Left renal pelvis (tissue), 4 donors: ENCODE data around the gene ZMYND10. TPM values are rescaled to one million over a fixed set of nuclear protein-coding genes. Genes with fewer than 3 reads are reported as not detected.

Experiments
- DNase-seq, 4 donors: peaks; one replicate each; pipeline ENCODE4 v3.0.0-alpha.2; 2013; ENCODE audit warnings: low read depth in 4 of 4, low spot score in 3 of 4
- polyA plus RNA-seq, 4 donors: library from polyadenylated mRNA; unstranded; fragments of 120-200 nt; gene quantifications; one replicate each; pipeline ENCODE4 v1.2.1, GENCODE V29; 2013; ENCODE audit not compliant: insufficient read length in 4 of 4

ZMYND10 gene
- polyA plus RNA-seq, 4 donors = 3.1 to 4.1 (median 3.3) TPM

DNA sequence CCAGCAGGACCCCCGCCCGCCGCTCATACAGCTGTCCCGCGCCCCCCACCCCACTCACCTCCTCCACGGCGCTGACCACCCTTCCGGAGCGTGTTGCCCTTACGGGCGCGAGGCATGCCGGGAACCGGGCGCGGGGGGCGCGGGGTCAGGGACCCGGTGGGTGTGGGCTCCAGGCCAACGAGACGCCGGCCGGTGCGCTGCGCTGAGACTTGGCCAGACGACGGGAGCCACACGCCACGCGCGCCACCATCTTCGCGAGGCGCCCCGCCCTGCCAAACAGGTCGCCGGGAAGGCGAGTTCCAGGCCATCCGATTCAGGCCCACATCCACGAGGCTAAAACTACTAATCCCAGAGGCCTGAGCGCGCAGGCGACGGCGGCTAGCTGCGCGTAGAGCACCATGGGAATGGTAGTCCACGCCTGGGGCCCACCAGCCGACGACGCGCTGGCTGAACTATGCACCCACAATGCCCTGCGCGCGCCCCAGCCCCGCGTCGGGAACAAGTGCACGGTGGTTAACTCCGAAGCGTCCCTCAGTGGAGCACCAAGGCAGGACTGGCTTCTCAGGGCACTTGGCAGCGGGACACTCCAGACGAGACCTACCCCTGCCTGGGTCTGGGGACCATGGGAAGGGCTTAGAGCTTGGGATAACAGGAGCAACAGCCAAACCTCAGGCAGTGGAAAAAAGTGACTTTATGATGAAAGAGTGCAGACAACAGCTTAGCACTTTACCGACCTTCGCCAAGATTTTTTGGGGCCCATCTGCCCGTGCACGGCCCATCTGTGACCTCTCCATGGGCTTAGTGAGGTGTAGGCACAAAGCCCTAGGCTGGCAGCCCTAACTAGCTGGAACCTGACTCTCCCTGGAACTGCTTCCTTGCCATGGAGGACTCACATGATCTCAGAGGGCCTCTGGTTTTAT lies 53.1 kb downstream of the ZMYND10 start, which contains the start of gene IFRD2:
Gene IFRD2 (minus strand): TSS at position 271 of the 920 bp plus-strand sequence. CDS start 155 bp downstream, at position 116.
- peak; percentile 87 to 95 (median 90) for DNase-seq

Other genes with a start within 250 kb of the ZMYND10 start
- 10 to 100 TPM; 67.3 to 91.6 (median 71.1) TPM for gene SEMA3F, start 190.4 kb downstream of the ZMYND10 start, polyA plus RNA-seq
- gene GNAT1, start 154.1 kb downstream of the ZMYND10 start, polyA plus RNA-seq = not detected
- gene SLC38A3, start 140.5 kb downstream of the ZMYND10 start, polyA plus RNA-seq = 1 to 10 TPM; 3.2 to 7.1 (median 6.1) TPM
- 100 to 1,000 TPM; 190 to 248 (median 214) TPM for gene GNAI2, start 109.5 kb downstream of the ZMYND10 start, polyA plus RNA-seq
- gene SEMA3B, start 76.6 kb downstream of the ZMYND10 start, polyA plus RNA-seq = 100 to 1,000 TPM in 1 of 4 donors, 10 to 100 TPM in 3; 76.6 to 119 (median 92.0) TPM
- under 1 TPM; 0.27 to 0.72 (median 0.49) TPM for gene LSMEM2, start 66.6 kb downstream of the ZMYND10 start, polyA plus RNA-seq
- gene IFRD2, start 53.3 kb downstream of the ZMYND10 start, polyA plus RNA-seq = 10 to 100 TPM; 33.8 to 53.5 (median 37.8) TPM
- 1 to 10 TPM; 2.8 to 3.7 (median 2.9) TPM for gene HYAL3, start 46.3 kb downstream of the ZMYND10 start, polyA plus RNA-seq
- 10 to 100 TPM in 1 of 4 donors, 1 to 10 TPM in 3; 6.9 to 12.2 (median 9.2) TPM for gene NAA80, start 46.3 kb downstream of the ZMYND10 start, polyA plus RNA-seq
- 1 to 10 TPM; 1.8 to 6.7 (median 5.8) TPM for gene HYAL1, start 42.2 kb downstream of the ZMYND10 start, polyA plus RNA-seq
- gene HYAL2, start 23.0 kb downstream of the ZMYND10 start, polyA plus RNA-seq = 10 to 100 TPM; 58.0 to 72.5 (median 67.3) TPM
- 10 to 100 TPM; 15.8 to 27.0 (median 24.3) TPM for gene TUSC2, start 17.5 kb downstream of the ZMYND10 start, polyA plus RNA-seq
- 10 to 100 TPM; 15.7 to 36.9 (median 21.0) TPM for gene RASSF1, start 4.9 kb downstream of the ZMYND10 start, polyA plus RNA-seq
- gene NPRL2, start 5.0 kb upstream of the ZMYND10 start, polyA plus RNA-seq = 10 to 100 TPM; 23.9 to 35.7 (median 30.5) TPM
- 10 to 100 TPM; 12.5 to 16.3 (median 13.5) TPM for gene CYB561D2, start 5.1 kb upstream of the ZMYND10 start, polyA plus RNA-seq
- 10 to 100 TPM; 32.4 to 44.0 (median 33.5) TPM for gene TMEM115, start 13.8 kb upstream of the ZMYND10 start, polyA plus RNA-seq
- gene CACNA2D2, start 157.9 kb upstream of the ZMYND10 start, polyA plus RNA-seq = 10 to 100 TPM in 3 of 4 donors, 1 to 10 TPM in 1; 7.2 to 17.1 (median 15.0) TPM
- gene C3orf18, start 222.0 kb upstream of the ZMYND10 start, polyA plus RNA-seq = 10 to 100 TPM; 15.4 to 21.3 (median 19.4) TPM
- 10 to 100 TPM; 18.8 to 28.2 (median 20.9) TPM for gene HEMK1, start 223.8 kb upstream of the ZMYND10 start, polyA plus RNA-seq